Small intestine (tissue), 16 donors: ENCODE data around the gene SLC66A2. TPM values are rescaled to one million over a fixed set of nuclear protein-coding genes. Genes with fewer than 3 reads are reported as not detected.
"Not testable (repeated sequence)": the region's sequence is repeated elsewhere in the genome, so short reads cannot be mapped to it uniquely, and the experiment has no call there.

Source experiments
- DNase-seq, 2 donors: peaks; one replicate each; pipeline versions ENCODE4 v3.0.0 to v3.0.0-alpha.2; 2013
- FAIRE-seq: peaks from 2 replicates; lab custom pipeline; 2012; peaks lifted over from hg19 to GRCh38; lab: Jason Lieb, UNC
- H3K27ac ChIP-seq, 3 donors: one replicate each; pipeline ENCODE4 v1.5.1; 2013; ENCODE audit warnings: low read length in 2 of 3, mild to moderate bottlenecking in 2 of 3, control low read depth in 1 of 3, inconsistent platforms in 1 of 3, low read depth in 1 of 3, moderate library complexity in 1 of 3
- H3K27me3 ChIP-seq, 3 donors: one replicate each; pipeline ENCODE4 v1.6.1; 2013; ENCODE audit warnings: low read length in 3 of 3, inconsistent platforms in 1 of 3; ENCODE audit not compliant: control insufficient read depth in 3 of 3, insufficient read depth in 3 of 3
- H3K36me3 ChIP-seq, 3 donors: one replicate each; pipeline ENCODE4 v1.6.1; 2013; ENCODE audit warnings: low read length in 3 of 3, inconsistent platforms in 1 of 3, low read depth in 1 of 3, mild to moderate bottlenecking in 1 of 3, moderate library complexity in 1 of 3; ENCODE audit not compliant: control insufficient read depth in 3 of 3, insufficient read depth in 2 of 3
- H3K4me1 ChIP-seq, 3 donors: one replicate each; pipeline ENCODE4 v1.6.1; 2013; ENCODE audit warnings: low read length in 2 of 3, inconsistent platforms in 1 of 3, low read depth in 1 of 3, mild to moderate bottlenecking in 1 of 3, moderate library complexity in 1 of 3; ENCODE audit not compliant: control insufficient read depth in 3 of 3, insufficient read depth in 2 of 3
- H3K4me3 ChIP-seq, 3 donors: one replicate each; pipeline ENCODE4 v1.5.1; 2013; ENCODE audit warnings: low read length in 3 of 3, control low read depth in 1 of 3, inconsistent platforms in 1 of 3, low read depth in 1 of 3, mild to moderate bottlenecking in 1 of 3, moderate library complexity in 1 of 3
- H3K9me3 ChIP-seq, 2 donors: one replicate each; pipeline ENCODE4 v1.6.1; 2013; ENCODE audit warnings: low read depth in 1 of 2, low read length in 1 of 2; ENCODE audit not compliant: control insufficient read depth in 2 of 2, insufficient read depth in 1 of 2
- WGBS, 3 donors: extraction: QIAGEN DNeasy Blood & Tissue Kit; methylation state at CpG; one replicate each; pipeline ENCODE4 v1.1.7; 2013; 5-methylcytosine and 5-hydroxymethylcytosine counted together
- long read RNA-seq, 10 donors: transcript quantifications; one replicate each; lab custom pipeline, GENCODE V29; 2026
- polyA plus RNA-seq, 4 donors: library from polyadenylated mRNA; stranded (reverse) in 3 of 4; unstranded in 1 of 4; fragments of 200-250 nt in 3 of 4; fragments of 120-200 nt in 1 of 4; gene quantifications; one replicate each; pipeline versions ENCODE4 v1.2.1 to v1.2.3, GENCODE V29; 2013
- donor health status: healthy with polysubstance abuse.
- donor health status: control.
- donor health status: control.
- donor health status: Bipolar disorder and iron deficiency.
- donor health status: healthy.

SLC66A2 gene
- polyA plus RNA-seq, result 10 to 100 TPM; 15.0 to 30.3 (median 17.8) TPM
- long read RNA-seq, donor 1, result 0 reads
- long read RNA-seq, donor 2, result 0 reads
- long read RNA-seq, donor 3, partial matches to known transcripts, result 0 of 3 reads
- long read RNA-seq, donor 3, other reads (novel, unspliced or antisense), result 0 of 3 reads
- long read RNA-seq, donor 4, partial matches to known transcripts, result 0 of 1 reads
- long read RNA-seq, donor 4, other reads (novel, unspliced or antisense), result 0 of 1 reads
- long read RNA-seq, donor 5, partial matches to known transcripts, result 0 of 2 reads
- long read RNA-seq, donor 5, other reads (novel, unspliced or antisense), result 0 of 2 reads
- long read RNA-seq, donor 6, partial matches to known transcripts, result 0 of 2 reads
- long read RNA-seq, donor 6, other reads (novel, unspliced or antisense), result 0 of 2 reads
- long read RNA-seq, donor 7, partial matches to known transcripts, result 0 of 6 reads
- long read RNA-seq, donor 7, other reads (novel, unspliced or antisense), result 0 of 6 reads
- long read RNA-seq, donor 8, partial matches to known transcripts, result 0 of 1 reads
- long read RNA-seq, donor 8, other reads (novel, unspliced or antisense), result 0 of 1 reads
- long read RNA-seq, donor 9, result 0 reads
- long read RNA-seq, donor 10, transcript PQLC1-203 (6 exons, 2,555 nt), result major isoform, 5 of 10 reads
- long read RNA-seq, donor 10, partial matches to known transcripts, result 0 of 10 reads
- long read RNA-seq, donor 10, other reads (novel, unspliced or antisense), result 0 of 10 reads

GRCh38 chr18:79951545-79952455 is at the start of gene SLC66A2:
Gene SLC66A2 (minus strand): TSS chr18:79951653. CDS start chr18:79950926, 727 bp downstream.
- Histone ChIP-seq H3K9me3 (no peaks in the 10 kb centered on the region), H3K27ac (peak within 1 kb of the TSS in 1 of 3 donors; percentile 72), H3K27me3 (no peaks in the 10 kb centered on the region), H3K36me3 (peaks cover 0 to 9% (median 0%) of the 10 kb centered on the region in 3 donors), H3K4me1 (peaks cover 0 to 37% (median 10%) of the 10 kb centered on the region in 3 donors), H3K4me3 (peak within 1 kb of the TSS; percentile 45 to 95 (median 94))
- WGBS, 3 donors, result 0 to 1% (median 1%) methylated on average over 82 to 126 of the region's 126 CpGs
- FAIRE-seq (no peak), DNase-seq (peak; percentile 83 to 95)

GRCh38 chr18:80000877-80001276 is 49.4 kb upstream of the SLC66A2 start:
- no peak for FAIRE-seq
- no peak overlapping the region for H3K4me3 ChIP-seq
- no peaks in the 10 kb centered on the region for H3K4me1 ChIP-seq
- DNase-seq, result no peak
- no peaks in the 10 kb centered on the region for H3K27me3 ChIP-seq
- no peak overlapping the region for H3K27ac ChIP-seq
- no peaks in the 10 kb centered on the region for H3K36me3 ChIP-seq
- 76 to 87% (median 80%) methylated on average over 3 of the region's 3 CpGs for WGBS, 3 donors
- H3K9me3 ChIP-seq, result peaks cover 2 to 17% of the 10 kb centered on the region in 2 donors

GRCh38 chr18:79999701-80000100 is 48.2 kb upstream of the SLC66A2 start:
- not testable (repeated sequence) for H3K27me3 ChIP-seq, H3K4me3 ChIP-seq, FAIRE-seq, H3K4me1 ChIP-seq, H3K36me3 ChIP-seq, DNase-seq, H3K27ac ChIP-seq
- peaks cover 2 to 17% of the 10 kb centered on the region in 2 donors for H3K9me3 ChIP-seq
- WGBS, 3 donors, result 76 to 81% (median 81%) methylated on average over 2 of the region's 2 CpGs

- H3K9me3 ChIP-seq, result no peaks in the 10 kb centered on the region
- H3K4me3 ChIP-seq, result no peak overlapping the region
- no peak overlapping the region for H3K27ac ChIP-seq
- 88 to 90% (median 88%) methylated on average over 2 of the region's 2 CpGs for WGBS, 3 donors
- FAIRE-seq, result no peak
- peaks cover 0 to 6% (median 0%) of the 10 kb centered on the region in 3 donors for H3K4me1 ChIP-seq
- H3K36me3 ChIP-seq, result no peaks in the 10 kb centered on the region
- no peaks in the 10 kb centered on the region for H3K27me3 ChIP-seq
- DNase-seq, result no peak
These were observed 40.0 kb upstream of the SLC66A2 start for GRCh38 chr18:79991494-79991893.

GRCh38 chr18:79989195-79989497 is 37.7 kb upstream of the SLC66A2 start:
- Histone ChIP-seq H3K4me1 (peaks cover 0 to 7% (median 0%) of the 10 kb centered on the region in 3 donors), H3K36me3 (peaks cover 3 to 7% (median 4%) of the 10 kb centered on the region in 3 donors), H3K9me3 (no peaks in the 10 kb centered on the region), H3K27ac (peak overlapping the region in 2 of 3 donors; percentile 83 to 89), H3K27me3 (no peaks in the 10 kb centered on the region), H3K4me3 (peak overlapping the region in 2 of 3 donors; percentile 77 to 87)
- DNase-seq, result no peak
- FAIRE-seq, result no peak
- 46 to 70% (median 51%) methylated on average over 14 of the region's 14 CpGs for WGBS, 3 donors

GRCh38 chr18:79988451-79989194 is 37.2 kb upstream of the SLC66A2 start, which contains the start of gene TXNL4A:
Gene TXNL4A (minus strand): TSS chr18:79988563. CDS start chr18:79988392, 171 bp downstream.
- Histone ChIP-seq H3K4me1 (peaks cover 0 to 10% (median 0%) of the 10 kb centered on the region in 3 donors), H3K27me3 (no peaks in the 10 kb centered on the region), H3K27ac (peak within 1 kb of the TSS; percentile 84 to 89 (median 86)), H3K4me3 (peak within 1 kb of the TSS; percentile 75 to 87 (median 77)), H3K9me3 (no peaks in the 10 kb centered on the region), H3K36me3 (peaks cover 3 to 11% (median 4%) of the 10 kb centered on the region in 3 donors)
- DNase-seq, result peak; percentile 88 to 93
- 0 to 1% (median 1%) methylated on average over 22 to 71 of the region's 71 CpGs for WGBS, 3 donors
- FAIRE-seq, result no peak

GRCh38 chr18:79988071-79988450 is 36.6 kb upstream of the SLC66A2 start:
- FAIRE-seq (no peak), DNase-seq (peak; percentile 51 to 86)
- Histone ChIP-seq H3K4me1 (peaks cover 0 to 11% (median 0%) of the 10 kb centered on the region in 3 donors), H3K9me3 (no peaks in the 10 kb centered on the region), H3K4me3 (peak overlapping the region; percentile 75 to 87 (median 77)), H3K27me3 (no peaks in the 10 kb centered on the region), H3K27ac (peak overlapping the region; percentile 78 to 89 (median 86)), H3K36me3 (peaks cover 3 to 11% (median 4%) of the 10 kb centered on the region in 3 donors)
- WGBS, 3 donors, result 0 to 1% (median 0%) methylated on average over 48 of the region's 48 CpGs
